MCF 10A (cell line): ENCODE measurements around the gene ZFP64. TPM values are rescaled to one million over a fixed set of nuclear protein-coding genes. Genes with fewer than 3 reads are reported as not detected.

Experiments used
- BruUV-seq: library from RNA; stranded (reverse); fragments of 400-500 nt; replicated peaks from 2 replicates; lab custom pipeline; 2021; lab: Mats Ljungman, UMichigan
- CTCF ChIA-PET: fragments of 300-600 bp; sonication (Branson Sonifier 250); formaldehyde crosslinking; extraction: SDS; loops from one replicate; lab custom pipeline; 2021; ENCODE audit warnings: antibody characterized with exemption, inconsistent platforms; lab: Yijun Ruan, JAX
- POLR2A ChIA-PET: fragments of 300-600, 350-650 bp; sonication (Branson Sonifier 250); formaldehyde crosslinking; extraction: SDS; loops from one replicate; lab custom pipeline; 2020; ENCODE audit warnings: antibody characterized with exemption, inconsistent platforms; lab: Yijun Ruan, JAX
- DNase-seq: peaks from one replicate; pipeline ENCODE4 v3.0.0-alpha.2; 2018; ENCODE audit not compliant: unreplicated experiment
- H3K27ac Mint-ChIP-seq: one replicate; pipeline ENCODE4 v1.8.0; 2022; ENCODE audit warnings: mild to moderate bottlenecking, low read depth, mixed read lengths; ENCODE audit not compliant: unreplicated experiment
- H3K27me3 Mint-ChIP-seq: one replicate; pipeline ENCODE4 v1.8.0; 2022; ENCODE audit warnings: mixed read lengths; ENCODE audit not compliant: insufficient read depth, unreplicated experiment
- H3K36me3 Mint-ChIP-seq: one replicate; pipeline ENCODE4 v1.8.0; 2022; ENCODE audit warnings: mild to moderate bottlenecking, moderate library complexity, mixed read lengths; ENCODE audit not compliant: insufficient read depth, unreplicated experiment
- H3K4me1 Mint-ChIP-seq: one replicate; pipeline ENCODE4 v1.8.0; 2022; ENCODE audit warnings: mixed read lengths; ENCODE audit not compliant: insufficient read depth, unreplicated experiment
- H3K4me3 Mint-ChIP-seq: one replicate; pipeline ENCODE4 v1.8.0; 2022; ENCODE audit warnings: mild to moderate bottlenecking, moderate library complexity, mixed read lengths; ENCODE audit not compliant: unreplicated experiment
- H3K9me3 Mint-ChIP-seq: one replicate; pipeline ENCODE4 v1.8.0; 2022; ENCODE audit warnings: mixed read lengths; ENCODE audit not compliant: unreplicated experiment
- intact Hi-C: fragments of 100-400 bp; cut with micrococcal nuclease; formaldehyde crosslinking; loops from 2 replicates; pipeline ENCODE4 v1.14.1; 2022
- total RNA-seq: library from RNA; stranded (reverse); gene quantifications from 2 replicates; pipeline ENCODE4 v1.2.3, GENCODE V29; 2022
- TF ChIP-seq, protein P1 (sequence below): fragments of 200-600 bp; IDR thresholded peaks from one replicate; pipeline ENCODE4 v1.8.0; 2022; ENCODE audit warnings: antibody characterized with exemption, mild to moderate bottlenecking; ENCODE audit not compliant: unreplicated experiment

ZFP64 gene
- total RNA-seq, 1 experiment from 2014 or later: 13.0 TPM

DNA sequence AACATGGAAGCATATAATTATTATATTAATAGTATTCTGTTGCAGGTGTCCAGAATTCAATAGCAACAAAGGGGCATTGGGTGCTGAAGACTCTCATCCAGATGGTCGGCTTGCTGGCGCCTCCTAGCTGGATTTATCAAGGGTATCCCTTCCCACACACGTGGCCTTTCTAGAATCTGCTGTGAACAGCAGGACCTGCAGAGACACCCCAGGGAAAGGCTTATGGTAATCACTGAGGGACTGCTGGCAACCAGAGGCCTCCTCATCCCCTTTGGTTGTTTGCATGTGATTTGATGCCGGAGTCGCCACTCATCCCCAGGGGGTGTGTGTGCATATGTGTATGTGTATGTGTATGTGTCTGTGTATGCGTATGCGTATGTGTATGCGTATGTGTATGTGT lies 20.6 kb downstream of the ZFP64 start:
- peaks cover 14% of the 10 kb centered on the region for H3K36me3 Mint-ChIP-seq
- no peak overlapping the region for H3K4me3 Mint-ChIP-seq
- intact Hi-C loops: no loop called here
- DNase-seq: no peak
- no TSS peak for BruUV-seq
- ChIA-PET POLR2A (no interaction called here), CTCF (interaction anchor here (0.5 to 1.6 kb wide), 2 partner anchors 21 to 248 kb away, joined by 3 to 5 read pairs; partner anchors contain the start of gene ZFP64)
- H3K4me1 Mint-ChIP-seq: no peaks in the 10 kb centered on the region
- TF ChIP-seq, protein P1, sequence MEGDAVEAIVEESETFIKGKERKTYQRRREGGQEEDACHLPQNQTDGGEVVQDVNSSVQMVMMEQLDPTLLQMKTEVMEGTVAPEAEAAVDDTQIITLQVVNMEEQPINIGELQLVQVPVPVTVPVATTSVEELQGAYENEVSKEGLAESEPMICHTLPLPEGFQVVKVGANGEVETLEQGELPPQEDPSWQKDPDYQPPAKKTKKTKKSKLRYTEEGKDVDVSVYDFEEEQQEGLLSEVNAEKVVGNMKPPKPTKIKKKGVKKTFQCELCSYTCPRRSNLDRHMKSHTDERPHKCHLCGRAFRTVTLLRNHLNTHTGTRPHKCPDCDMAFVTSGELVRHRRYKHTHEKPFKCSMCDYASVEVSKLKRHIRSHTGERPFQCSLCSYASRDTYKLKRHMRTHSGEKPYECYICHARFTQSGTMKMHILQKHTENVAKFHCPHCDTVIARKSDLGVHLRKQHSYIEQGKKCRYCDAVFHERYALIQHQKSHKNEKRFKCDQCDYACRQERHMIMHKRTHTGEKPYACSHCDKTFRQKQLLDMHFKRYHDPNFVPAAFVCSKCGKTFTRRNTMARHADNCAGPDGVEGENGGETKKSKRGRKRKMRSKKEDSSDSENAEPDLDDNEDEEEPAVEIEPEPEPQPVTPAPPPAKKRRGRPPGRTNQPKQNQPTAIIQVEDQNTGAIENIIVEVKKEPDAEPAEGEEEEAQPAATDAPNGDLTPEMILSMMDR: no peak
- no peak overlapping the region for H3K27ac Mint-ChIP-seq
- H3K27me3 Mint-ChIP-seq: no peaks in the 10 kb centered on the region
- H3K9me3 Mint-ChIP-seq: no peaks in the 10 kb centered on the region

DNA sequence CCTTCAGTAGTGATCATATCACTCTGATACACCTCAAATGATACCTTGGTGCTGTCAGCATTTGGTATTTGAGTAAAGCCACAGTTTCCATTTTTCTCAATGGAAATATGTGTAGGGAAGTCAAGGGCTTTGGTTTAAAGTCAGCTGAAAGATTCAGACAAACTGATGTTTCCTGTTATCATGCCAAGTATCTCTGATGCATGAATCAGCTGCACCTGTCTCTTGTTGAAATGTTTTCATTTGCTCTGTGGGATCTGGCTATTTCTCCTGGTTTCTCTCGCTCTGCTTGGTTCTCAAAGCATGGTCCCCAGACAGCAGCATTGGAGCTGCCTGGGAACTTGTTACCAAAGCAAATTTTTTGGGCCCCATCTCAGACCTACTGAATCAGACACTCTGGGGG lies 23.5 kb downstream of the ZFP64 start:
- no peaks in the 10 kb centered on the region for H3K9me3 Mint-ChIP-seq
- TF ChIP-seq, protein P1: no peak
- no peaks in the 10 kb centered on the region for H3K27me3 Mint-ChIP-seq
- no TSS peak for BruUV-seq
- H3K4me3 Mint-ChIP-seq: no peak overlapping the region
- no peak for DNase-seq
- POLR2A ChIA-PET: no interaction called here
- H3K27ac Mint-ChIP-seq: no peak overlapping the region
- no peaks in the 10 kb centered on the region for H3K4me1 Mint-ChIP-seq
- intact Hi-C loops: no loop called here
- CTCF ChIA-PET: interaction anchor here (0.9 kb wide), 1 partner anchor 24 kb away, joined by 3 read pairs; no protein-coding TSS in a partner anchor
- peaks cover 33% of the 10 kb centered on the region for H3K36me3 Mint-ChIP-seq

- Mint-ChIP-seq H3K27ac (no peak overlapping the region), H3K27me3 (no peaks in the 10 kb centered on the region), H3K36me3 (peaks cover 37% of the 10 kb centered on the region), H3K4me1 (no peaks in the 10 kb centered on the region), H3K4me3 (no peak overlapping the region), H3K9me3 (no peaks in the 10 kb centered on the region)
- TF ChIP-seq, protein P1: no peak
- no peak for DNase-seq
- ChIA-PET CTCF (interaction anchor here (0.8 to 2.3 kb wide), 6 partner anchors 11 to 38 kb away, joined by 3 to 18 read pairs (median 4); no protein-coding TSS in a partner anchor), POLR2A (interaction anchor here (0.6 to 0.7 kb wide), 2 partner anchors 15 to 576 kb away, joined by 3 read pairs; no protein-coding TSS in a partner anchor)
- intact Hi-C loops: no loop called here
- no TSS peak for BruUV-seq
Measured at GRCh38 chr20:52167232-52167840, 24.2 kb downstream of the ZFP64 start.

- Mint-ChIP-seq H3K4me3 (no peak overlapping the region), H3K27ac (no peak overlapping the region), H3K27me3 (no peaks in the 10 kb centered on the region), H3K4me1 (no peaks in the 10 kb centered on the region), H3K9me3 (no peaks in the 10 kb centered on the region), H3K36me3 (peaks cover 42% of the 10 kb centered on the region)
- no TSS peak for BruUV-seq
- CTCF ChIA-PET: interaction anchor here (0.5 to 2.3 kb wide), 9 partner anchors 10 to 1377 kb away, joined by 3 to 18 read pairs (median 4); no protein-coding TSS in a partner anchor
- POLR2A ChIA-PET: interaction anchor here (0.6 kb wide), 1 partner anchor 27 kb away, joined by 3 read pairs; no protein-coding TSS in a partner anchor
- TF ChIP-seq, protein P1: no peak
- no peak for DNase-seq
- intact Hi-C loops: no loop called here
Measured at GRCh38 chr20:52166150-52166549, 25.4 kb downstream of the ZFP64 start.
